VCaP (cell line): ENCODE measurements around the gene COL8A1.
A peak's percentile ranks its signal among the peaks of the same experiment; 100 is the strongest.

Source experiments
- H3K27ac ChIP-seq: fragments of 450-650 bp; 2 replicates; pipeline ENCODE4 v1.5.1; 2017
- CTCF ChIP-seq: fragments of 450-650 bp; conservative IDR thresholded peaks from 2 replicates; pipeline ENCODE4 v1.5.1; 2017; ENCODE audit warnings: mild to moderate bottlenecking, moderate library complexity

Gene COL8A1

GRCh38 chr3:99803297-99803696 is 164.9 kb downstream of the COL8A1 start:
- no peak for TF ChIP-seq CTCF
- no peak overlapping the region for H3K27ac ChIP-seq

- no peak overlapping the region for H3K27ac ChIP-seq
- no peak for TF ChIP-seq CTCF
These were observed 166.8 kb downstream of the COL8A1 start for GRCh38 chr3:99805160-99805559.

- H3K27ac ChIP-seq, result no peak overlapping the region
- TF ChIP-seq CTCF, result peak; percentile 89
These were observed 169.9 kb downstream of the COL8A1 start for GRCh38 chr3:99808163-99808794.

- TF ChIP-seq CTCF, result no peak
These were observed 171.2 kb downstream of the COL8A1 start for GRCh38 chr3:99809565-99809964.

GRCh38 chr3:99810403-99810802 is 172.0 kb downstream of the COL8A1 start:
- no peak for TF ChIP-seq CTCF
- H3K27ac ChIP-seq, result no peak overlapping the region

More at GRCh38 chr3:99809565-99809964, 171.2 kb downstream of the COL8A1 start:
- no peak overlapping the region for H3K27ac ChIP-seq

GRCh38 chr3:99817047-99817436 is 178.6 kb downstream of the COL8A1 start:
- peak overlapping the region; percentile 92 for H3K27ac ChIP-seq
- no peak for TF ChIP-seq CTCF

GRCh38 chr3:99817437-99818240 is 179.2 kb downstream of the COL8A1 start, which contains the start of gene CMSS1:
Gene CMSS1, plus strand, starts transcription at chr3:99817862.
- peak within 1 kb of the TSS; percentile 92 for H3K27ac ChIP-seq
- peak; percentile 24; the same call in 1 of the 2 replicates for TF ChIP-seq CTCF
